Sigmoid colon (tissue), 7 donors: ENCODE results near the gene PRM2. TPM values are rescaled to one million over a fixed set of nuclear protein-coding genes. Genes with fewer than 3 reads are reported as not detected.

Experiments
- DNase-seq: peaks from one replicate; pipeline ENCODE4 v3.0.0-alpha.2; 2019
- H3K27ac ChIP-seq, 4 donors: fragments of 200-600 bp; sonication (generic); one replicate each; pipeline ENCODE4 v1.5.1; 2016 to 2019; ENCODE audit warnings: mild to moderate bottlenecking in 1 of 4
- H3K27me3 ChIP-seq, 3 donors: fragments of 200-600 bp; sonication (generic); one replicate each; pipeline ENCODE4 v1.5.1; 2019; ENCODE audit warnings: mild to moderate bottlenecking in 1 of 3
- H3K36me3 ChIP-seq, 4 donors: fragments of 200-600 bp; sonication (generic); one replicate each; pipeline ENCODE4 v1.5.1; 2016 to 2019
- H3K4me1 ChIP-seq, 4 donors: fragments of 200-600 bp; sonication (generic); one replicate each; pipeline ENCODE4 v1.5.1; 2017 to 2019
- H3K4me3 ChIP-seq, 4 donors: fragments of 200-600 bp; sonication (generic); one replicate each; pipeline ENCODE4 v1.5.1; 2017 to 2019; ENCODE audit warnings: mild to moderate bottlenecking in 2 of 4, moderate library complexity in 1 of 4
- H3K9me3 ChIP-seq, 4 donors: fragments of 200-600 bp in 3 of 4; sonication (generic) in 3 of 4; one replicate each; pipeline versions ENCODE4 v1.5.1 to v1.6.1; 2013 to 2019
- EP300 ChIP-seq, 4 donors: sonication (generic); formaldehyde crosslinking; IDR thresholded peaks; one replicate each; pipeline ENCODE4 v1.6.1; 2017; ENCODE audit warnings: antibody characterized with exemption in 4 of 4
- POLR2A ChIP-seq, 2 donors: fragments of 450-650 bp; IDR thresholded peaks; one replicate each; pipeline ENCODE4 v1.6.1; 2016; ENCODE audit warnings: antibody characterized with exemption in 2 of 2, mild to moderate bottlenecking in 2 of 2, moderate library complexity in 2 of 2
- POLR2AphosphoS5 ChIP-seq, 4 donors: sonication (generic); formaldehyde crosslinking; IDR thresholded peaks; one replicate each; pipeline ENCODE4 v1.6.1; 2017; ENCODE audit warnings: antibody characterized with exemption in 4 of 4
- WGBS, 2 donors: extraction: QIAGEN DNeasy Blood & Tissue Kit; methylation state at CpG; one replicate each; pipeline ENCODE4 v1.1.7; 2013; 5-methylcytosine and 5-hydroxymethylcytosine counted together
- intact Hi-C: fragments of 100-400 bp; cut with DNase I; formaldehyde crosslinking; loops from one replicate; pipeline ENCODE4 v1.15.1; 2023
- polyA plus RNA-seq, 3 donors: library from polyadenylated mRNA; stranded (reverse); fragments of 200-250 nt; gene quantifications; one replicate each; pipeline ENCODE4 v1.2.3, GENCODE V29; 2013
- total RNA-seq, 4 donors: library from RNA; depleted of rRNA; stranded (reverse); fragments of >200 nt; gene quantifications; one replicate each; pipeline ENCODE4 v1.1.0, GENCODE V29; 2016
- TF ChIP-seq, protein P1 (sequence below), 4 experiments: fragments of 450-650 bp in 3 of 4; fragments of 200-600 bp in 1 of 4; IDR thresholded peaks; one replicate each; pipeline ENCODE4 v1.5.1; 2016 to 2019; ENCODE audit warnings: antibody characterized with exemption in 4 of 4, mild to moderate bottlenecking in 3 of 4, moderate library complexity in 2 of 4
- donor health status: healthy with polysubstance abuse.
- donor health status: Bipolar disorder and iron deficiency.
- donor health status: healthy.

Gene PRM2
- total and polyA plus RNA-seq, 7 donors: not detected

DNA sequence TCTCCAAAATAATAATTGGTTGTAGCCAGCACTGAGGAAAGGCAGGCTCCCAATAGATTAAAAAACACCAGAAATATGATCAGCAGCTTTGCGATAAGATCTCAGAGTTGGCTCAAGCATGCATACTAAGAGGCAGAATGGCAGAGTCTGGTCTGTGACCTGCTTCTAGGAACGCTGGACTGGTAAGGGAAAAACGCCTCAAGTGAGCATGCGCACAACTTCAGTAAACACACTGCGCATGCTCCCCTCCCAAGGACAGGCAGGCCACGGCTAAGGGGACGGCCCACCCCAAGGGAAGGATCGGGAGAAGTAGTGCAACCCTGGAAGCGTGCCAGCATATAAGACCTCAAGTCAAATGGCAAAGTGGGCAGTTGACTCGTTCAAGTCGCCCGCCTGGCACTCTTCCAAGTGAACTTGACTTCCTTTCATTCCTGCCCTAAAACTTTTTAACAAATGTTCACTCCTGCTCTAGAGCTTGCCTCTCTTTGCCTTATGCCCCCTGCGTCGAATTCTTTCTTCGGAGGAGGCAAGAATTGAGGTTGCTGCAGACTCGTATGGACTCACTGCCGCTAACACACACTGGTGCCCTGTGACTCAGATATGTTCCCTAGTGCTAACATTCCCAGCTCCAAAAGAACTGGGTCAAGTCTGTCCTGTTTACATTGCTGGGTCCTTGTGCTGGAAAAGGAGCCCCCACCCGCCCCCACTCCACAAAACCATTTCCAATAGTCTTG, 27.3 kb upstream of the PRM2 start:
- no peak overlapping the region for H3K27ac ChIP-seq
- intact Hi-C loops: no loop called here

DNA sequence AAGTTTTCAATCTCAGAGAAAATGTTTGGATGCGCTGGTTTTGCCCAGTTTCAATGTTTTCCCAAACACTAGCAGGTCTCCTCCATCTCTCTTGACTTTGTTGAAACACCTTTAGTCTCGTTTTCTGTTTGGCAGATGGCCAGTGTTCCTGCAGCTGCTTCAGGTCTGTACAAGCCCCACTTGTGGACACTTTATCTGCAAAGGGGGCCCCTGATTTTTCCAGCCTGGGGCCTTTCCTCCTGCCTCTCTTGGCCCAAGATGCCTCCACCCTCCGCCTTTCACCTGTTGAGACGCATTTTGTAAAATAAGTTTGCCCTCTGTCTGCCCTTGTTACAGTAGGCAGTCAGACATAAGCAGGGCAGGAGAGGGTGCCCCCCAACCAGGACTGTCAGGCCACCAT, 26.7 kb upstream of the PRM2 start:
- Histone ChIP-seq H3K36me3 (no peaks in the 10 kb centered on the region), H3K27me3 (no peaks in the 10 kb centered on the region), H3K9me3 (no peaks in the 10 kb centered on the region), H3K27ac (no peak overlapping the region), H3K4me1 (peaks cover 0 to 8% (median 2%) of the 10 kb centered on the region in 4 donors), H3K4me3 (no peak overlapping the region)
- WGBS, 2 donors: 58 to 65% methylated on average over 4 of the region's 4 CpGs
- intact Hi-C loops: no loop called here
- TF ChIP-seq, protein P1, sequence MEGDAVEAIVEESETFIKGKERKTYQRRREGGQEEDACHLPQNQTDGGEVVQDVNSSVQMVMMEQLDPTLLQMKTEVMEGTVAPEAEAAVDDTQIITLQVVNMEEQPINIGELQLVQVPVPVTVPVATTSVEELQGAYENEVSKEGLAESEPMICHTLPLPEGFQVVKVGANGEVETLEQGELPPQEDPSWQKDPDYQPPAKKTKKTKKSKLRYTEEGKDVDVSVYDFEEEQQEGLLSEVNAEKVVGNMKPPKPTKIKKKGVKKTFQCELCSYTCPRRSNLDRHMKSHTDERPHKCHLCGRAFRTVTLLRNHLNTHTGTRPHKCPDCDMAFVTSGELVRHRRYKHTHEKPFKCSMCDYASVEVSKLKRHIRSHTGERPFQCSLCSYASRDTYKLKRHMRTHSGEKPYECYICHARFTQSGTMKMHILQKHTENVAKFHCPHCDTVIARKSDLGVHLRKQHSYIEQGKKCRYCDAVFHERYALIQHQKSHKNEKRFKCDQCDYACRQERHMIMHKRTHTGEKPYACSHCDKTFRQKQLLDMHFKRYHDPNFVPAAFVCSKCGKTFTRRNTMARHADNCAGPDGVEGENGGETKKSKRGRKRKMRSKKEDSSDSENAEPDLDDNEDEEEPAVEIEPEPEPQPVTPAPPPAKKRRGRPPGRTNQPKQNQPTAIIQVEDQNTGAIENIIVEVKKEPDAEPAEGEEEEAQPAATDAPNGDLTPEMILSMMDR (IDR thresholded peaks at IDR 0.05): no peak
- no peak for TF ChIP-seq POLR2AphosphoS5 (IDR thresholded peaks at IDR 0.05)
- no peak for TF ChIP-seq POLR2A (IDR thresholded peaks at IDR 0.05)
- TF ChIP-seq EP300 (IDR thresholded peaks at IDR 0.05): no peak
- no peak for DNase-seq

More for the DNA sequence above, 27.3 kb upstream of the PRM2 start:
- Histone ChIP-seq H3K4me3 (no peak overlapping the region), H3K27me3 (no peaks in the 10 kb centered on the region), H3K9me3 (no peaks in the 10 kb centered on the region), H3K36me3 (no peaks in the 10 kb centered on the region), H3K4me1 (peaks cover 0 to 6% (median 0%) of the 10 kb centered on the region in 4 donors)
- 84 to 87% methylated on average over 18 of the region's 18 CpGs for WGBS, 2 donors
- no peak for DNase-seq
- TF ChIP-seq, protein P1 (IDR thresholded peaks at IDR 0.05): no peak
- TF ChIP-seq POLR2AphosphoS5 (IDR thresholded peaks at IDR 0.05) (no peak), POLR2A (IDR thresholded peaks at IDR 0.05) (no peak), EP300 (IDR thresholded peaks at IDR 0.05) (no peak)

DNA sequence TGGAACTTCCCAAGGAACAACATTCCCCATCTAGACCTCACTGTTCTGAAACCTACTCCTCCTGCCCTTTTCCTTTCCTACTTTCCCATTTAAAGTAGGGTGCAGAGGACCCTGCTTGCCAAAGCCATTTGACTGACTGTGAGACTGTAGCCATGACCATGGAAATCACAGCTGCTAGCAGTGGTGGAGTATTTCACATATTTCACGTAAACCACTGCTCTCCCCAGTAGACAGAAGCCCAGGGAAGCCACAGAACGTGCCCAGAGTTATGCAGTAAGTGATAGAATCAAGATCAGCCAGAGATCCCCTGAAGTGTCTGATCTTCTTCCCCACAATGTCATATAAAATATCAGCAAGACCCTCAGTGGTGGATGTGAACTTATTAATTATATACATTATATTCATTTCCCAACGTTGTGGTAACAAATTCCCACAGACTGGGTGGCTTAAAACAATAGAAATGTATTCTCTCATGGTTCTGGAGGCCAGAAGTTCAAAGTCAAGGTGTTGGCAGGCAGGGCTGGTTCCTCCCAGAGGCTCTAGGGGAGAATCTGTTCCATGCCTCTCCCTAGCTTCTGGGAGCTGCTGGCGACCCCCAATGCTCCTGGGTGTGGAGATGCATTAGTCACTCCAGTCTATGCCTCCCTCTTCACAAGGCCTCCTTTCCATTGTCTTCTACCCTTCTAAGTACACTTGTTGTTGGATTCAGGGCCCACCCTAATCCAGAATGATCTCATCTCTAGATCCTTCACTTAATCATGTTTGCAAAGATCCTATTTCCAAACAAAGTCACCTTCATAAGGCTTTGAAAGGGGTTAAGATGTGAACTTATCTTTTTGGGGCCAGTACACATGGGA, 25.6 kb upstream of the PRM2 start:
- peaks cover 0 to 19% (median 13%) of the 10 kb centered on the region in 4 donors for H3K4me1 ChIP-seq
- H3K27me3 ChIP-seq: no peaks in the 10 kb centered on the region
- no peak overlapping the region for H3K27ac ChIP-seq
- intact Hi-C loops: no loop called here
- H3K9me3 ChIP-seq: no peaks in the 10 kb centered on the region
- WGBS, 2 donors: 69 to 84% methylated on average over 4 of the region's 4 CpGs
- no peak for DNase-seq
- H3K36me3 ChIP-seq: no peaks in the 10 kb centered on the region
- TF ChIP-seq POLR2AphosphoS5 (IDR thresholded peaks at IDR 0.05) (no peak), EP300 (IDR thresholded peaks at IDR 0.05) (no peak), POLR2A (IDR thresholded peaks at IDR 0.05) (no peak)
- TF ChIP-seq, protein P1 (IDR thresholded peaks at IDR 0.05): no peak
- H3K4me3 ChIP-seq: no peak overlapping the region

DNA sequence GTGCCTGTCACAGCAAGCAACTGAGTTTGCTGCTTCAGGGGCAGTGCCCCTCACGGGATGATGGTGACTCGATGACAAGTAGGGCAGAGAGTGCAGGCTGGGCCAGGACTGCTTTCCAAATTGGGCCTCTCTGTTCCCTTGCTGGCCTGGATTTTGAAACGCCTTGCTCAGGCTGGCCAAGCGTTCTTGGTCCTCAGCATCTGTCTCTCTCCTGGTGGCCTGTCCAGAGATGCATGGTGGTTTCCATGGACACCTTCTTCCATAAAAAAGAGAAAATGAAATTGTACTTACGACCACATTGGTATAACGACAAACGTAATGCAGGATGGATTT, 24.2 kb upstream of the PRM2 start:
- 88 to 93% methylated on average over 7 of the region's 7 CpGs for WGBS, 2 donors
- Histone ChIP-seq H3K27me3 (no peaks in the 10 kb centered on the region), H3K36me3 (no peaks in the 10 kb centered on the region), H3K9me3 (no peaks in the 10 kb centered on the region), H3K4me3 (no peak overlapping the region), H3K27ac (no peak overlapping the region), H3K4me1 (peaks cover 0 to 21% (median 17%) of the 10 kb centered on the region in 4 donors)
- intact Hi-C loops: no loop called here
- TF ChIP-seq POLR2AphosphoS5 (IDR thresholded peaks at IDR 0.05): no peak
- TF ChIP-seq POLR2A (IDR thresholded peaks at IDR 0.05): no peak
- TF ChIP-seq, protein P1 (IDR thresholded peaks at IDR 0.05): no peak
- no peak for TF ChIP-seq EP300 (IDR thresholded peaks at IDR 0.05)
- DNase-seq: no peak
